Muscle layer of colon (tissue), 2 donors: Measurements from ENCODE around the gene HOPX.

Experiments used
- H3K27ac ChIP-seq: one replicate; pipeline ENCODE4 v1.7.0; 2013; ENCODE audit warnings: low read depth, mild to moderate bottlenecking, low read length, moderate library complexity
- H3K27me3 ChIP-seq, 2 donors: one replicate each; pipeline ENCODE4 v1.7.0; 2013; ENCODE audit warnings: low read length in 2 of 2, mild to moderate bottlenecking in 2 of 2; ENCODE audit not compliant: insufficient read depth in 2 of 2, control insufficient read depth in 1 of 2
- H3K36me3 ChIP-seq: one replicate; pipeline ENCODE4 v1.7.0; 2013; ENCODE audit warnings: mild to moderate bottlenecking, low read length; ENCODE audit not compliant: insufficient read depth
- H3K4me1 ChIP-seq: one replicate; pipeline ENCODE4 v1.7.0; 2013; ENCODE audit warnings: mild to moderate bottlenecking, low read length; ENCODE audit not compliant: insufficient read depth
- H3K4me3 ChIP-seq, 2 donors: one replicate each; pipeline ENCODE4 v1.7.0; 2013; ENCODE audit warnings: low read length in 2 of 2, low read depth in 1 of 2, mild to moderate bottlenecking in 1 of 2, moderate library complexity in 1 of 2
- H3K9ac ChIP-seq: one replicate; pipeline ENCODE4 v1.7.0; 2013; ENCODE audit warnings: low read length
- H3K9me3 ChIP-seq: one replicate; pipeline ENCODE4 v1.7.0; 2013; ENCODE audit warnings: mild to moderate bottlenecking, low read length
- donor health status: abdominal sarcoma.
- donor health status: Adenocarcinoma of cecum.

The HOPX gene

GRCh38 chr4:56653461-56654237 lies 27.4 kb downstream of the HOPX start:
- Histone ChIP-seq H3K4me1 (peaks cover 24% of the 10 kb centered on the region), H3K27me3 (peaks cover 8% of the 10 kb centered on the region in 2 donors), H3K9me3 (no peaks in the 10 kb centered on the region), H3K4me3 (peak overlapping the region in 1 of 2 donors; percentile 55), H3K36me3 (no peaks in the 10 kb centered on the region), H3K9ac (no peak overlapping the region), H3K27ac (peak overlapping the region; percentile 31)

- Histone ChIP-seq H3K27ac (no peak overlapping the region), H3K9me3 (no peaks in the 10 kb centered on the region), H3K4me3 (no peak overlapping the region), H3K27me3 (peaks cover 4 to 8% of the 10 kb centered on the region in 2 donors), H3K36me3 (no peaks in the 10 kb centered on the region), H3K4me1 (peaks cover 18% of the 10 kb centered on the region), H3K9ac (no peak overlapping the region)
Observed at GRCh38 chr4:56652196-56652595, 28.9 kb downstream of the HOPX start.

- Histone ChIP-seq H3K27ac (no peak overlapping the region), H3K27me3 (no peaks in the 10 kb centered on the region), H3K9me3 (no peaks in the 10 kb centered on the region), H3K4me3 (no peak overlapping the region), H3K4me1 (peaks cover 18% of the 10 kb centered on the region), H3K36me3 (no peaks in the 10 kb centered on the region), H3K9ac (no peak overlapping the region)
Observed at GRCh38 chr4:56651056-56651350, 30.1 kb downstream of the HOPX start.

GRCh38 chr4:56650262-56651055 lies 30.6 kb downstream of the HOPX start:
- Histone ChIP-seq H3K36me3 (no peaks in the 10 kb centered on the region), H3K27ac (no peak overlapping the region), H3K4me3 (no peak overlapping the region), H3K4me1 (peaks cover 18% of the 10 kb centered on the region), H3K27me3 (no peaks in the 10 kb centered on the region), H3K9me3 (no peaks in the 10 kb centered on the region), H3K9ac (no peak overlapping the region)

- Histone ChIP-seq H3K36me3 (no peaks in the 10 kb centered on the region), H3K4me3 (no peak overlapping the region), H3K9ac (no peak overlapping the region), H3K27ac (no peak overlapping the region), H3K27me3 (no peaks in the 10 kb centered on the region), H3K4me1 (peaks cover 13% of the 10 kb centered on the region), H3K9me3 (no peaks in the 10 kb centered on the region)
Observed at GRCh38 chr4:56649445-56650261, 31.4 kb downstream of the HOPX start.

- no peaks in the 10 kb centered on the region for H3K27me3 ChIP-seq
- H3K27ac ChIP-seq = no peak overlapping the region
- H3K4me3 ChIP-seq = no peak overlapping the region
- peaks cover 4% of the 10 kb centered on the region for H3K4me1 ChIP-seq
- H3K9ac ChIP-seq = no peak overlapping the region
- no peaks in the 10 kb centered on the region for H3K36me3 ChIP-seq
- no peaks in the 10 kb centered on the region for H3K9me3 ChIP-seq
Observed at GRCh38 chr4:56648824-56649151, 32.3 kb downstream of the HOPX start.

GRCh38 chr4:56648021-56648823 lies 32.9 kb downstream of the HOPX start:
- Histone ChIP-seq H3K36me3 (no peaks in the 10 kb centered on the region), H3K9ac (no peak overlapping the region), H3K9me3 (no peaks in the 10 kb centered on the region), H3K4me3 (no peak overlapping the region), H3K27me3 (no peaks in the 10 kb centered on the region), H3K4me1 (no peaks in the 10 kb centered on the region), H3K27ac (no peak overlapping the region)

- no peak overlapping the region for H3K27ac ChIP-seq
- peaks cover 3% of the 10 kb centered on the region for H3K4me1 ChIP-seq
- H3K36me3 ChIP-seq = no peaks in the 10 kb centered on the region
- no peaks in the 10 kb centered on the region for H3K9me3 ChIP-seq
- no peaks in the 10 kb centered on the region for H3K27me3 ChIP-seq
- no peak overlapping the region for H3K9ac ChIP-seq
- H3K4me3 ChIP-seq = no peak overlapping the region
Observed at GRCh38 chr4:56646341-56646740, 34.8 kb downstream of the HOPX start.

GRCh38 chr4:56643596-56643995 lies 37.5 kb downstream of the HOPX start:
- no peaks in the 10 kb centered on the region for H3K27me3 ChIP-seq
- H3K4me3 ChIP-seq = no peak overlapping the region
- H3K9me3 ChIP-seq = no peaks in the 10 kb centered on the region
- H3K4me1 ChIP-seq = peaks cover 18% of the 10 kb centered on the region
- no peak overlapping the region for H3K9ac ChIP-seq
- H3K36me3 ChIP-seq = no peaks in the 10 kb centered on the region
- H3K27ac ChIP-seq = no peak overlapping the region

GRCh38 chr4:56641494-56642051 lies 39.5 kb downstream of the HOPX start:
- Histone ChIP-seq H3K4me3 (no peak overlapping the region), H3K9ac (no peak overlapping the region), H3K4me1 (peaks cover 18% of the 10 kb centered on the region), H3K36me3 (no peaks in the 10 kb centered on the region), H3K9me3 (no peaks in the 10 kb centered on the region), H3K27me3 (no peaks in the 10 kb centered on the region), H3K27ac (no peak overlapping the region)
